HG03064 (cell line): ENCODE results near the gene PTPN23.
A peak's percentile ranks its signal among the peaks of the same experiment; 100 is the strongest.
"Not testable (repeated sequence)": the region's sequence is repeated elsewhere in the genome, so short reads cannot be mapped to it uniquely, and the experiment has no call there.

Experiments used
- ATAC-seq: cut with Tn5 transposase; IDR thresholded peaks from one replicate; pipeline ENCODE4 v1.9.1; 2021; ENCODE audit warnings: low read depth; ENCODE audit not compliant: unreplicated experiment

Gene PTPN23, protein sequence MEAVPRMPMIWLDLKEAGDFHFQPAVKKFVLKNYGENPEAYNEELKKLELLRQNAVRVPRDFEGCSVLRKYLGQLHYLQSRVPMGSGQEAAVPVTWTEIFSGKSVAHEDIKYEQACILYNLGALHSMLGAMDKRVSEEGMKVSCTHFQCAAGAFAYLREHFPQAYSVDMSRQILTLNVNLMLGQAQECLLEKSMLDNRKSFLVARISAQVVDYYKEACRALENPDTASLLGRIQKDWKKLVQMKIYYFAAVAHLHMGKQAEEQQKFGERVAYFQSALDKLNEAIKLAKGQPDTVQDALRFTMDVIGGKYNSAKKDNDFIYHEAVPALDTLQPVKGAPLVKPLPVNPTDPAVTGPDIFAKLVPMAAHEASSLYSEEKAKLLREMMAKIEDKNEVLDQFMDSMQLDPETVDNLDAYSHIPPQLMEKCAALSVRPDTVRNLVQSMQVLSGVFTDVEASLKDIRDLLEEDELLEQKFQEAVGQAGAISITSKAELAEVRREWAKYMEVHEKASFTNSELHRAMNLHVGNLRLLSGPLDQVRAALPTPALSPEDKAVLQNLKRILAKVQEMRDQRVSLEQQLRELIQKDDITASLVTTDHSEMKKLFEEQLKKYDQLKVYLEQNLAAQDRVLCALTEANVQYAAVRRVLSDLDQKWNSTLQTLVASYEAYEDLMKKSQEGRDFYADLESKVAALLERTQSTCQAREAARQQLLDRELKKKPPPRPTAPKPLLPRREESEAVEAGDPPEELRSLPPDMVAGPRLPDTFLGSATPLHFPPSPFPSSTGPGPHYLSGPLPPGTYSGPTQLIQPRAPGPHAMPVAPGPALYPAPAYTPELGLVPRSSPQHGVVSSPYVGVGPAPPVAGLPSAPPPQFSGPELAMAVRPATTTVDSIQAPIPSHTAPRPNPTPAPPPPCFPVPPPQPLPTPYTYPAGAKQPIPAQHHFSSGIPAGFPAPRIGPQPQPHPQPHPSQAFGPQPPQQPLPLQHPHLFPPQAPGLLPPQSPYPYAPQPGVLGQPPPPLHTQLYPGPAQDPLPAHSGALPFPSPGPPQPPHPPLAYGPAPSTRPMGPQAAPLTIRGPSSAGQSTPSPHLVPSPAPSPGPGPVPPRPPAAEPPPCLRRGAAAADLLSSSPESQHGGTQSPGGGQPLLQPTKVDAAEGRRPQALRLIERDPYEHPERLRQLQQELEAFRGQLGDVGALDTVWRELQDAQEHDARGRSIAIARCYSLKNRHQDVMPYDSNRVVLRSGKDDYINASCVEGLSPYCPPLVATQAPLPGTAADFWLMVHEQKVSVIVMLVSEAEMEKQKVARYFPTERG (N-terminal part only)

DNA sequence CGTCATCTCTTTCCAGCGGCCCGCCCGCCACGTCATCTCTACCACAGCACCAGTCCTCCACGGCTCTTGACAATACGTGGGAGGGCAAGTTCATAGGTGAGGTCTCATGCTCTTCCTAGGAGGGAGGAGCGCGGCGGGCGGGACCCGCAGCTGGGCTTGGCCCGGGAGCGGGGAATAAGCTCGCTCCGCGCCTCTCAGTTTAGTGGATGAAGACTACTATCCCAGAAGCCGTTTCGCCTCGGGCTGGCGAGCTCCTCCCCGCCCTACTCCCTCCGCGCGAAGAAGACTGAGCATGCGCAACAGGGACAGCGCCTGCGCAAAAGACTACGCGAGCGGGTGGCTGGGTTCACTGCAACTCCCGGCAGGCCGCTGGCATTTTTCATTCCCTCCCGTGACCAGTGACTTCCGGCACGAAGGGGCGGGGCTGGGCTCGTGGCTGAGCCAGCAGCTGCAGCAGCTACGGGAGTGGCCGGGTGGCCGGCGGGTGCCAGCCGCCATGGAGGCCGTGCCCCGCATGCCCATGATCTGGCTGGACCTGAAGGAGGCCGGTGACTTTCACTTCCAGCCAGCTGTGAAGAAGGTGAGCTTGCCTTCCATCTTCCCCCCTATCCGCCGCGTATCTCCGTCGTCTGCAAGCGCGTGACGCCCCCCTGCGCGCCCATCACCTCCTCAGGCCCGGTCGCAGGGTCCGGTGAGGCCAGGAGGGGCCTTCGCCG lies at the start of gene PTPN23:
PTPN23 (plus strand) TSS at position 421 of the 716 bp plus-strand sequence; CDS start at position 497, 76 bp downstream.
- peak; percentile 70 for ATAC-seq

- ATAC-seq: no peak
Observed at GRCh38 chr3:47333907-47334306, 46.9 kb upstream of the PTPN23 start.

- no peak for ATAC-seq
Observed at GRCh38 chr3:47337656-47338055, 43.2 kb upstream of the PTPN23 start.

GRCh38 chr3:47339951-47340350 lies 40.9 kb upstream of the PTPN23 start:
- ATAC-seq: no peak

- ATAC-seq: no peak
Observed at GRCh38 chr3:47340866-47341265, 40.0 kb upstream of the PTPN23 start.

DNA sequence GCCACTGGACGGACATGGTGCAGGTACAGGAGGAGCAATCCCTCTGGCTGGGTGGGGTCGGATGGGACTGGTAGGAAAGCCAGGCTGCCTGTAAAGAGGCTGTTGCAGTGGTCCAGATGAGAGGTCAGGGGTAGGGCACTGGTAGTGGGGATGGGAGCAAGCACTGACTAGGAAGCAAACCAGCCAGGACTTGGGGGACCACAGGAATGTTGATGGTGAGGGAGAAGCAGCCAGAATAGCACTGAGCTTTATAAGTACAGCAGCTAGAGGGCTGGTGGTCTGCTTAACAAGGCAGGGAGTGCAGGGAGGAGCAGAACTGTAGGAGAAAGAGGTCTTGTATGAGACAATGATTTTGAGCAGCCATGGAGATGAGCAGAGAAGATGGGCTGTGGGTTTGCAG lies 38.7 kb upstream of the PTPN23 start:
- ATAC-seq: no peak

DNA sequence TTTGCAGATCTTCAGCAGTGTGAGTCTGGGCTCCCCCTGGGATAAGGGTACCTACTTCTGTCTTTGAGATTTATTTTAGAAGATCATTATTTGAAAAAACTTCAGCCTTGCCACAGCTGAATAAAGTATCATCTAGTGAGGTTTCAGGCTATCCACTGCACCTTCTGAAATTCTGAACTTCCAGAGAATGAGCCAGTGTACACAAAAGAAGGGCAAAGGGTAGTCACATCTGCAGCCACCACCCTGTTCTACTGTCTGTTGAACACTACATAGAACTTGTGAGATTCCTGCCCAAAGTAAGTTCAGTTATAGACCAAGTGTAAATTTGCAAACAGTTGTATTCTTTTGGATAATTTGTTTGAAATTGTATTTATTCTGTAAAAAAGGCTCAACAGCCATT lies 38.0 kb upstream of the PTPN23 start:
- no peak for ATAC-seq

DNA sequence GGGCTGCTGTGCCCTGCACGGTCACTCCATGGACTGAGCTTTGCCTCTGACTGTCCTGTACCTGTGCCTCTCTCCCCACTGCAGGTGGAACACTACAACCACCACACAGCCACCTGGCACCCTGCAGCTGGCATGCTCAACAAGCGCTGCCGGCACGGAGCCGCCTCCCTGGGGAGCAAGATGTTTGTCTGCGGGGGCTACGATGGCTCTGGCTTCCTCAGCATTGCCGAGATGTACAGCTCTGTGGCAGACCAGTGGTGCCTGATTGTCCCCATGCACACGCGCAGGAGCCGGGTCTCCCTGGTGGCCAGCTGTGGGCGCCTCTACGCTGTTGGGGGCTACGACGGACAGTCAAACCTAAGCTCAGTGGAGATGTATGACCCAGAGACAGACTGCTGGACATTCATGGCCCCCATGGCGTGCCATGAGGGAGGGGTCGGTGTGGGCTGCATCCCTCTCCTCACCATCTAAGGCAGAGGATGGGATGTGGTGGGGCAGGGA lies 37.3 kb upstream of the PTPN23 start:
- ATAC-seq: no peak

- no peak for ATAC-seq
Observed at GRCh38 chr3:47344971-47345370, 35.9 kb upstream of the PTPN23 start.

DNA sequence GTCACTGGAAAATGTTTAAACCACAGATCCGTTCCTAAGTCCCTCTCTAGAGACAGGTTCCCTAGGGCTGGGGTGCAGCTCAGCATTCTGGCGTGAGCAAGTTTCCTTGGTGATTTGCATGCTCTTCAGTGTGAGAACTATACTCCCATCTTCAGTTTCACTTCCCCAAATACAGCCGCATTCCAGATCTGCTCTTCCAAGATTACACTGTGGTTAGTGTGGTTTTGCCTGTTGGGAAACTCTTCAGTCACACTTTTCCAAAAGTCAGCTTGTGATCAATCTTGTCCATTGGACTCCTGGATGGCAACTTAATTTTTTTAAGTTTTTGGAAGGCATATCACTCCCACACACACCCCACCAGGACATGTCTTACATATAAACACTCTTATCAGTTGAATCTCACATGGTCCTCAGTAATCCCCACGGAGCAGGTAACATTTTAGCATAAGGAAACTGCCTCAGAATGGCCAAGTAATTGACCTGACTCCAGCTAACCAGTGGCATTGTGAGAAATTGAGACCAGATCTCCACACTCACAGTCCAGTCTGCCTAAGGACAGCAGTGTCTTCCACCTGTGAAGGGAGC lies 33.5 kb upstream of the PTPN23 start:
- ATAC-seq: peak; percentile 86

- no peak for ATAC-seq
Observed at GRCh38 chr3:47348411-47349154, 32.2 kb upstream of the PTPN23 start.

DNA sequence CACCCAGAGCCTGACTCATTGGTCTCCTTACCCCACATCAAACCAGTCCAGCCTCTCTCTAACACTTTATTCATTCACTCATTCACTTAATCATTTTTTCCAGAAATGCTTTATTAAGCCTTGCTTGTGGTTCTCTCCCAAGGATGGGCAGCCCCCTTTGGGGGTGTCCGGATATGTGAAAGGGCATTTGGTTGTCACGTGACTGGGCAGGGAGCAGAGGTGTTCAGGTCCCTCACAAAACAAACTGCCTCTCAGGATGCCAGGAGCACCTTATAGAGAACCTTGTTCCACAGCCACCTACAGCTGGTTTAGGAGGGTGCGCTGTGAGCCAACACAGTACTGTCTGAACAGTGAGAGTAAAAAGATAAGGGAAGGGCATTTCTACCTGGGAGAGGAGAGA lies 25.8 kb upstream of the PTPN23 start:
- no peak for ATAC-seq

GRCh38 chr3:47356201-47356600 lies 24.6 kb upstream of the PTPN23 start:
- no peak for ATAC-seq

GRCh38 chr3:47359323-47359722 lies 21.5 kb upstream of the PTPN23 start:
- no peak for ATAC-seq

GRCh38 chr3:47360110-47360517 lies 20.7 kb upstream of the PTPN23 start:
- not testable (repeated sequence) for ATAC-seq

DNA sequence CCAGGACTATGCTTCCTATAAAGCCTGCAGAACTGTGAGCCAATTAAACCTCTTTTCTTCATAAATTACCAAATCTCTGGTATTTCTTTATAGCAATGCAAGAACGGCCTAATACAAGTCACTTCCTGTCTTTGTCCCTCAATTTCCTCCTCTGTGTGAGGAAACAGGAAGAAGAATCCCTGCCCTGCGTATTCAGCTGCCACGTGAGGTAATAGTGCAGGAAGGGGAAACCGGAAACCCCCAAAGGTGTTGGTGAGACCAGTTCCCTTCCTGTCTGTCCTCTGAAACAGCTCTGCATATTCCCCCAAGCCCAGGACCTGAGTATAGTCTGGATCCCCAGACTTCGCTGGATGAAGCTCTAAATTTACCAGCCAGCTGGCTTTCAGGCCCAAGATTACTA lies 18.1 kb upstream of the PTPN23 start:
- ATAC-seq: no peak

DNA sequence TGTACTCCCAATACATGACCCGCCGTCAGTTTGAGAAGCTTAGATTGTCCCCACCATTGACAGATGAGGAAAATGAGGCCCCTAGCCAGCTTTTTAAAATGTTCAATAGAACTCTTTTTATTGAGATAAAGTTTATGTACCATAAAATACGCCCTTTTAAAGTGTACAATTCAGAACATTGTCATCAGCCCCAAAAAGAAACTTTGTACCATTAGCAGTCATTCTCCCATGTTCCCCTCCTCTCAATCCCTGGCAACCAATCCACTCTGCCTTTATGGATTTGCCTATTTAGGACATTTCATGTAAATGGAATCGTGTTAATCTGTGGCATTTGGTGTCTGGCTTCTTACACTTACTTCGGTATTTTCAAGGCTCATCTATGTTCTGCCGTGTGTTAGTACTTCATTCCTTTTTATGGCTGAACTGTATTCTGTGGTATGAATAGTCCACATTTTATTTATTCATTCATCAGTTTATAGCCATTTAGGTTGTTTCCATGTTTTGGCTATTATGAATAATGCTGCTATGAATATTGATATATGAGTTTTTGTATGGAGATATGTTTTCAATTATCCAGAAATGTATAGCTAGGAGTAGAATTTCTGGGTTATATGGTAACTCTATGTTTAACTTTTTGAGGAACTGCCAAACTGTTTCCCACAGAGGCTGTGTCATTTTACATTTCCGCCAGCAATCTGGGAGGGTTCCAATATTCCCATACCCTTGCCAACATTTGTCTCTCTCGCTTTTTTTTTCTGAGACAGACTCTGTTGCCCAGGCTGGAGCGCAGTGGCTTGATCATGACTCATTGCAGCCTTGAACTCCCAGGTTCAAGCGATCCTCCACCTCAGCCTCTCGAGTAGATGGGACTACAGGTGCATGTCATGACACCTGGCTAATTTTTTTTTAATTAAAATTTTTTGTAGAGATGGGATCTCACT lies 15.3 kb upstream of the PTPN23 start:
- no peak for ATAC-seq

DNA sequence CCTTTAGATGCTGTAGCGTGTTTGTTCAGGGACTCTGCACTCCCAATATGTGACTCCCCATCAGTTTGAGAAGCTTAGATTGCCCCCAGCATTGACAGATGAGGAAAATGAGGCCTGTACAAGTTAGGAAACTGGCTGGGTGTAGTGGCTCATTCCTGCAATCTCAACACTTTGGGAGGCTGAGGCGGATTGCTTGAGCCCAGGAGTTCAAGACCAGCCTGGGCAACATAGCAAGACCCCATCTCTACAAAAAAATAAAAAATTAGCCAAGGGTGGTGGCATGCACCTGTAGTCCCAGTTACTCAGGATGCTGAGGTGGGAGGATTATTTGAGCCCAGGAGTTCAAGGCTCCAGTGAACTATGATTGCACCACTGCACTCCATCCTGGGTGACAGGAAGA lies 14.0 kb upstream of the PTPN23 start:
- ATAC-seq: no peak
